Small intestine (tissue), 7 donors: ENCODE data around the gene SVEP1. TPM values are rescaled to one million over a fixed set of nuclear protein-coding genes. Genes with fewer than 3 reads are reported as not detected.

Source experiments
- DNase-seq, 2 donors: peaks; one replicate each; pipeline versions ENCODE4 v3.0.0 to v3.0.0-alpha.2; 2013
- FAIRE-seq: peaks from 2 replicates; lab custom pipeline; 2012; peaks lifted over from hg19 to GRCh38; lab: Jason Lieb, UNC
- H3K27ac ChIP-seq, 3 donors: one replicate each; pipeline ENCODE4 v1.5.1; 2013; ENCODE audit warnings: low read length in 2 of 3, mild to moderate bottlenecking in 2 of 3, control low read depth in 1 of 3, inconsistent platforms in 1 of 3, low read depth in 1 of 3, moderate library complexity in 1 of 3
- H3K27me3 ChIP-seq, 3 donors: one replicate each; pipeline ENCODE4 v1.6.1; 2013; ENCODE audit warnings: low read length in 3 of 3, inconsistent platforms in 1 of 3; ENCODE audit not compliant: control insufficient read depth in 3 of 3, insufficient read depth in 3 of 3
- H3K36me3 ChIP-seq, 3 donors: one replicate each; pipeline ENCODE4 v1.6.1; 2013; ENCODE audit warnings: low read length in 3 of 3, inconsistent platforms in 1 of 3, low read depth in 1 of 3, mild to moderate bottlenecking in 1 of 3, moderate library complexity in 1 of 3; ENCODE audit not compliant: control insufficient read depth in 3 of 3, insufficient read depth in 2 of 3
- H3K4me1 ChIP-seq, 3 donors: one replicate each; pipeline ENCODE4 v1.6.1; 2013; ENCODE audit warnings: low read length in 2 of 3, inconsistent platforms in 1 of 3, low read depth in 1 of 3, mild to moderate bottlenecking in 1 of 3, moderate library complexity in 1 of 3; ENCODE audit not compliant: control insufficient read depth in 3 of 3, insufficient read depth in 2 of 3
- H3K4me3 ChIP-seq, 3 donors: one replicate each; pipeline ENCODE4 v1.5.1; 2013; ENCODE audit warnings: low read length in 3 of 3, control low read depth in 1 of 3, inconsistent platforms in 1 of 3, low read depth in 1 of 3, mild to moderate bottlenecking in 1 of 3, moderate library complexity in 1 of 3
- H3K9me3 ChIP-seq, 2 donors: one replicate each; pipeline ENCODE4 v1.6.1; 2013; ENCODE audit warnings: low read depth in 1 of 2, low read length in 1 of 2; ENCODE audit not compliant: control insufficient read depth in 2 of 2, insufficient read depth in 1 of 2
- WGBS, 3 donors: extraction: QIAGEN DNeasy Blood & Tissue Kit; methylation state at CpG; one replicate each; pipeline ENCODE4 v1.1.7; 2013; 5-methylcytosine and 5-hydroxymethylcytosine counted together
- polyA plus RNA-seq, 4 donors: library from polyadenylated mRNA; stranded (reverse) in 3 of 4; unstranded in 1 of 4; fragments of 200-250 nt in 3 of 4; fragments of 120-200 nt in 1 of 4; gene quantifications; one replicate each; pipeline versions ENCODE4 v1.2.1 to v1.2.3, GENCODE V29; 2013
- donor health status: healthy with polysubstance abuse.
- donor health status: control.
- donor health status: control.
- donor health status: Bipolar disorder and iron deficiency.
- donor health status: healthy.

Gene SVEP1
- polyA plus RNA-seq, 4 donors, result under 0.01 to 5.8 (median 2.3) TPM

- no peak for DNase-seq
Observed at GRCh38 chr9:110573305-110573704, 6.2 kb downstream of the SVEP1 start.

GRCh38 chr9:110571801-110572483 is 7.6 kb downstream of the SVEP1 start:
- 70 to 81% (median 81%) methylated on average over 2 of the region's 2 CpGs for WGBS, 3 donors
- Histone ChIP-seq H3K27ac (no peak overlapping the region), H3K4me1 (no peaks in the 10 kb centered on the region), H3K4me3 (no peak overlapping the region), H3K27me3 (peaks cover 0 to 2% (median 0%) of the 10 kb centered on the region in 3 donors), H3K9me3 (no peaks in the 10 kb centered on the region), H3K36me3 (no peaks in the 10 kb centered on the region)
- FAIRE-seq (no peak), DNase-seq (no peak)

More at GRCh38 chr9:110573305-110573704, 6.2 kb downstream of the SVEP1 start:
- H3K9me3 ChIP-seq, result no peaks in the 10 kb centered on the region
- no peaks in the 10 kb centered on the region for H3K36me3 ChIP-seq
- WGBS, 3 donors, result 73 to 81% (median 77%) methylated on average over 6 of the region's 6 CpGs
- H3K4me1 ChIP-seq, result no peaks in the 10 kb centered on the region
- no peak for FAIRE-seq
- peaks cover 0 to 2% (median 0%) of the 10 kb centered on the region in 3 donors for H3K27me3 ChIP-seq
- H3K27ac ChIP-seq, result peak overlapping the region in 1 of 3 donors; percentile 22
- no peak overlapping the region for H3K4me3 ChIP-seq

GRCh38 chr9:110566156-110566555 is 13.4 kb downstream of the SVEP1 start:
- DNase-seq (no peak), FAIRE-seq (no peak)
- H3K4me1 ChIP-seq, result no peaks in the 10 kb centered on the region
- no peaks in the 10 kb centered on the region for H3K9me3 ChIP-seq
- no peaks in the 10 kb centered on the region for H3K27me3 ChIP-seq
- no peak overlapping the region for H3K4me3 ChIP-seq
- no peak overlapping the region for H3K27ac ChIP-seq
- H3K36me3 ChIP-seq, result no peaks in the 10 kb centered on the region
- 65 to 80% (median 77%) methylated on average over 1 of the region's 1 CpG for WGBS, 3 donors

- DNase-seq (no peak), FAIRE-seq (no peak)
- WGBS, 3 donors, result 86 to 97% (median 88%) methylated on average over 2 of the region's 2 CpGs
- H3K4me3 ChIP-seq, result no peak overlapping the region
- H3K9me3 ChIP-seq, result no peaks in the 10 kb centered on the region
- H3K27me3 ChIP-seq, result no peaks in the 10 kb centered on the region
- H3K4me1 ChIP-seq, result no peaks in the 10 kb centered on the region
- H3K27ac ChIP-seq, result no peak overlapping the region
- H3K36me3 ChIP-seq, result no peaks in the 10 kb centered on the region
Observed at GRCh38 chr9:110561826-110562225, 17.7 kb downstream of the SVEP1 start.

GRCh38 chr9:110559869-110560268 is 19.7 kb downstream of the SVEP1 start:
- Histone ChIP-seq H3K9me3 (no peaks in the 10 kb centered on the region), H3K27ac (no peak overlapping the region), H3K4me1 (no peaks in the 10 kb centered on the region), H3K36me3 (no peaks in the 10 kb centered on the region), H3K27me3 (no peaks in the 10 kb centered on the region), H3K4me3 (no peak overlapping the region)
- FAIRE-seq, result no peak
- 70 to 80% (median 79%) methylated on average over 1 of the region's 1 CpG for WGBS, 3 donors
- no peak for DNase-seq

- Histone ChIP-seq H3K27ac (peak overlapping the region in 1 of 3 donors; percentile 24), H3K36me3 (no peaks in the 10 kb centered on the region), H3K4me3 (no peak overlapping the region), H3K27me3 (peaks cover 0 to 3% (median 0%) of the 10 kb centered on the region in 3 donors), H3K4me1 (no peaks in the 10 kb centered on the region), H3K9me3 (no peaks in the 10 kb centered on the region)
- 26 to 36% (median 32%) methylated on average over 6 of the region's 6 CpGs for WGBS, 3 donors
- FAIRE-seq (no peak), DNase-seq (peak; percentile 5 to 14)
Observed at GRCh38 chr9:110555551-110556331, 23.8 kb downstream of the SVEP1 start.

GRCh38 chr9:110546411-110546871 is 33.1 kb downstream of the SVEP1 start:
- H3K36me3 ChIP-seq, result peaks cover 0 to 3% (median 0%) of the 10 kb centered on the region in 3 donors
- FAIRE-seq, result no peak
- H3K4me3 ChIP-seq, result no peak overlapping the region
- no peaks in the 10 kb centered on the region for H3K4me1 ChIP-seq
- no peaks in the 10 kb centered on the region for H3K9me3 ChIP-seq
- 61 to 78% (median 72%) methylated on average over 5 of the region's 5 CpGs for WGBS, 3 donors
- H3K27ac ChIP-seq, result no peak overlapping the region
- DNase-seq, result no peak
- H3K27me3 ChIP-seq, result no peaks in the 10 kb centered on the region

- no peaks in the 10 kb centered on the region for H3K9me3 ChIP-seq
- DNase-seq, result no peak
- H3K36me3 ChIP-seq, result peaks cover 0 to 3% (median 0%) of the 10 kb centered on the region in 3 donors
- no peak overlapping the region for H3K27ac ChIP-seq
- no peaks in the 10 kb centered on the region for H3K4me1 ChIP-seq
- H3K4me3 ChIP-seq, result no peak overlapping the region
- WGBS, 3 donors, result 84 to 95% (median 90%) methylated on average over 2 of the region's 2 CpGs
- no peaks in the 10 kb centered on the region for H3K27me3 ChIP-seq
- FAIRE-seq, result no peak
Observed at GRCh38 chr9:110545705-110546104, 33.8 kb downstream of the SVEP1 start.
